IPS-18c (cell line): ENCODE data around the gene SEMA6C.

Source experiments
- H3K4me3 ChIP-seq: 2 replicates; pipeline ENCODE4 v1.7.0; 2013; ENCODE audit warnings: low read depth, mild to moderate bottlenecking, low read length, moderate library complexity; ENCODE audit not compliant: insufficient read depth
- H3K9me3 ChIP-seq: one replicate; pipeline ENCODE4 v1.6.1; 2013; ENCODE audit warnings: mild to moderate bottlenecking, low read length, moderate library complexity; ENCODE audit not compliant: control insufficient read depth, insufficient read depth

SEMA6C gene

DNA sequence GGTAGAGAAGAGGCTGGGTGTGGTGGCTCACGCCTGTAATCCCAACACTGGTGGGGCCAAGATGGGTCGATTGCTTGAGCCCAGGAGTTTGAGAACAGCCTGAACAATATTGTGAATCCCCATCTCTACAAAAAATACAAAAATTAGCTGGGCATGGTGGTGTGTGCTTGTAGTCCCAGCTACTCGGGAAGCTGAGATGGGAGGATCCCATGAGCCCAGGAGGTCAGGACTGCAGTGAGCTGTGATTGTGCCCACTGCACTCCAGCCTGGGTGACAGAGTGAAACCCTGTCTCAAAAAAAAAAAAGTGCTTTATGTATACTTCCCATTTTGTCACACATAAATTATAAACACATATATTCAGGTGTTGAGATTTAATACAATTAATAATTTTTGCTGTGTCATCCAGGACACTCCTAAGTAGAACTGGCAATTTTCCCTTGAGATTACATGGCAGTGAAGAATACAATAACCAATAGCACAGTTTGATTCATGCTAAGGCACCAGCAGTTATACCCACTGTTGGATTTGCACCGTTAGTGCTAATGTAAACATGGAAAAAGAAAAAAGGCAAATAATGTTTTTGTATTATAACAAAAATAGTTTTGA is 60.4 kb downstream of the SEMA6C start:
- no peak overlapping the region for H3K4me3 ChIP-seq
- peaks cover 2% of the 10 kb centered on the region for H3K9me3 ChIP-seq
